GM12891 (cell line): ENCODE data around the gene DTX3.

Experiments used
- DNase-seq: peaks from one replicate; pipeline ENCODE4 v3.0.0; 2011; ENCODE audit warnings: low spot score; ENCODE audit not compliant: insufficient read length
- FAIRE-seq: peaks from 2 replicates; lab custom pipeline; 2011; peaks lifted over from hg19 to GRCh38; lab: Jason Lieb, UNC
- PAX5 ChIP-seq: IDR thresholded peaks from 2 replicates; pipeline ENCODE4 v1.6.1; 2011; ENCODE audit warnings: low read length, moderate library complexity, mild to moderate bottlenecking; ENCODE audit not compliant: insufficient read depth, severe bottlenecking
- POLR2A ChIP-seq: IDR thresholded peaks from 2 replicates; pipeline ENCODE4 v1.6.1; 2011; ENCODE audit warnings: low read depth, low read length, control low read depth
- POLR2AphosphoS5 ChIP-seq: IDR thresholded peaks from 2 replicates; pipeline ENCODE4 v1.6.1; 2011; ENCODE audit warnings: low read depth, low read length, control low read depth
- POU2F2 ChIP-seq: IDR thresholded peaks from 2 replicates; pipeline ENCODE4 v1.6.1; 2011; ENCODE audit warnings: low read depth, mild to moderate bottlenecking, control low read depth, low read length, moderate library complexity
- SPI1 ChIP-seq: IDR thresholded peaks from 2 replicates; pipeline ENCODE4 v1.6.1; 2011; ENCODE audit warnings: low read depth, low read length, control low read depth
- TAF1 ChIP-seq: IDR thresholded peaks from 2 replicates; pipeline ENCODE4 v1.6.1; 2011; ENCODE audit warnings: low read depth, low read length, control low read depth

DTX3 gene

DNA sequence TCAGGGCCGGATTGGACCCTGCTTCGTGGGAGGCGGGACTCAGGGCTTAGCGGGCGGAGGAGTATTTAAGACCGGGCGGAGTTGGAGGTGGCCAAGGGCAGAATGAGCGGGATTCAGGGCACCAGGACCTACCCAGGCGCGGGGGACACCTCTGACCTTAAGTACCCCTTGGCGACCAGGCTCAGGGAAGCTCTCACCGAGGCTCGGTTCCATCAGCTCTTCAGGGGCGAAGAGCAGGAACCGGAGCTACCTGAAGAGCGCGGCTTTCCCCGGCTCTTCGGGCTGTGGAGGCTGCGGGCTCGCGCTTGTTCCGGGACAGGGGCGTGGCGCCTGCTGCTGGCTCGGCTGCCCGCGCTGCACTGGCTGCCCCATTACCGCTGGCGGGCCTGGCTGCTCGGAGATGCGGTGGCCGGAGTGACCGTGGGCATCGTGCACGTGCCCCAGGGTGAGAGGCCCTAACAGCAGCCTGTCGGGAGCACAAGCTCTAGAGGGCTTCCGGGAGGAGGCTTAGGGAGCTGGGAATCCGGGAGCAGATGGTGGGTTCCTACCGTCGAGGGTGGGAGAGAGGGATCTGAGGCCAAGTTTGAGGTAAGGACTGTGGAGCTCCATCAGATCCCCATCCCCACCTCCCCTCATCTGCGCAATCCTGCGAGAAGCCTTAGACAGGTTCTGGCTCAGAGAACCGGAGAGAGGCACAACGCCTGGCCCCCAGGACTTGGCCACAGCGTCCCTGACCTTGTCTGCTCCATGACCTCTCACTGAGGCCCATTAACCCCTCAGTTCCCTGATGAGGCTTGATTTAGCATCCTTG lies 15.0 kb downstream of the DTX3 start:
- TF ChIP-seq POLR2A (no peak), SPI1 (no peak), PAX5 (no peak), TAF1 (no peak), POLR2AphosphoS5 (no peak), POU2F2 (no peak)
- DNase-seq (no peak), FAIRE-seq (no peak)

DNA sequence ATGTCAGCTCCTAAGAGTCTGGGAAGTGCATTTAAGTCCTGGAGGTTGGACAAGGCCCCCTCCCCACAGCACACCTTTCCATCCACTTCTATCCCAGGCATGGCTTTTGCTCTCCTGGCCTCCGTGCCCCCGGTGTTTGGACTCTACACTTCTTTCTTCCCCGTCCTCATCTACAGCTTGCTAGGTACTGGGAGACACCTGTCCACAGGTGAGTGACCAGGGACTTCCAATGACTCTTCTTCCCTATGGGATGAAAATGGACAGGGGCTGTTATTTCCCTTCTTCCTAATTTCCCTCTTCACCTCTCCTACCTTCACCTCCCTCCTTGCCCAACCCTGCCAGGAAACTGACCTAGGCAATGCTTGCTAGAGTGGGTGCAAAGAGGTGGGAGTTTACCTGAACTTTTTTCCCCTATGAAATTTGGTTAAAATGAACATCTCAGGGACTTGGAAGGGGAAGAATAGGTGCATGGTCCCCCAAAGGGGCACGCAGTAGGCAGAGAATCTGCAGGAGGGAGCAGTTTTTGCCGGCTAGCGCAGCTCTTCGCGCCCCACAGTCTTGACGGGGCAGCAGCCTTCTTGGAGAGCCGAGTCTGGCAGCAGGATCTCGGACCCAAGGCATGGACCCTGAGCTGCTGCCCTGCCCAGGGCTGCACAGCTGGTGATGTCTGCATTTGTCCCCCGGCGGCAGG lies 15.8 kb downstream of the DTX3 start:
- no peak for FAIRE-seq
- TF ChIP-seq POLR2AphosphoS5 = no peak
- no peak for DNase-seq

DNA sequence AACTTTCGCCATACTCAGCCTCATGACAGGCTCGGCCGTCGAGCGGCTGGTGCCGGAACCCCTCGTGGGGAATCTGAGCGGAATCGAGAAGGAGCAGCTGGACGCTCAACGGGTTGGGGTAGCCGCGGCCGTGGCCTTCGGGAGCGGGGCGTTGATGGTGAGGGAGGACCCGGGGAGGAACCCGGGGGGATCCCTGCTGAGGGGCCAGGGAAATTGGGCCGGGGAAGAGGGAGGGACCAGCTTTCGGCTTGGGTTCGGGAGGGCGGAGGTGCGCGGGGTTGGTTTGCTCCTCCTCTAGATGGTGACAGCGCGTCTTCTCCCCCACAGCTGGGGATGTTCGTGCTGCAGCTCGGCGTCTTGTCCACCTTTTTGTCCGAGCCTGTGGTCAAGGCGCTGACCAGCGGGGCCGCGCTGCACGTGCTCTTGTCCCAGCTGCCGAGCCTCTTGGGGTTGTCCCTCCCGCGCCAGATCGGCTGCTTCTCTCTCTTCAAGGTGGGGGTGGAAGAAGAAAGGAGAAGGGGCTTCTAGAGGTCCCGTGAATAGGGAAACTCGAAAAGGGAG lies 16.4 kb downstream of the DTX3 start:
- TF ChIP-seq POU2F2 (no peak), TAF1 (no peak)
- no peak for DNase-seq
- FAIRE-seq = no peak

DNA sequence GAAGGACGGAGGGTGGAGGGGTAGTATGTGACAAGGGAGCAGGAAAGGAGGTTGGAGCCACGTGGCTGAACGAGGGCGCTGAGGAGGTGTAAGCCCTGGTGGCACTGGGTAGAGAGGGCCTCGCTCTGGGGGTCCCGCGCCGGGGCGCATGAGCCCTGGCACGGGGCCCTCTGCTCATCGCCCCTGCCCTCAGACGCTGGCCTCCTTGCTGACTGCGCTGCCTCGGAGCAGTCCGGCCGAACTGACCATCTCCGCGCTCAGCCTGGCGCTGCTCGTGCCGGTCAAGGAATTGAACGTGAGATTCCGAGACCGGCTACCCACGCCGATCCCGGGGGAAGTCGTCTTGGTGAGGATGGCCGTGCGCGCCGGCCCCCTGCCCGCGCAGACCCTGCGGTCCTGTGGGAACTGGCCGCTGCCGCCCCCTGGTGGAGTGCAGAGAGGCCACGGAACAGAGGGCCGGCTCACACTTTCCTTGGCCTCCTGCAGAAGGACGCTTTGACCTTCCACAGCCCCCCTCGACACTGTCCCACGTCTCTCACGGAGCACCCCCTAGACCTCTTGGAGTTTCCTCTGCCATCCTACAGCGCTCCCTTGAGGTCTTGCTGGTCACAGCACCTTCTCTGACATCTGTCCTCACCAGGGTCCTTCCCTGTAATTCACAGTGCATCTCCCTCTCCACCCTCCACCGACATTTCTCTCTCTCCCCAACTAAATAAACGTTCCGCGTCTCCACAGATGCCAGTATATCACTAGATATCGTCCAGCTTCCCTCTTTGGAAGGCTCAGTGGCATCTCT lies 17.1 kb downstream of the DTX3 start:
- TF ChIP-seq POLR2AphosphoS5 = no peak
- TF ChIP-seq SPI1 = no peak
- no peak for TF ChIP-seq PAX5
- no peak for TF ChIP-seq TAF1
- TF ChIP-seq POU2F2 = no peak
- TF ChIP-seq POLR2A = no peak
- DNase-seq (peak; percentile 76), FAIRE-seq (peak; percentile 76)

DNA sequence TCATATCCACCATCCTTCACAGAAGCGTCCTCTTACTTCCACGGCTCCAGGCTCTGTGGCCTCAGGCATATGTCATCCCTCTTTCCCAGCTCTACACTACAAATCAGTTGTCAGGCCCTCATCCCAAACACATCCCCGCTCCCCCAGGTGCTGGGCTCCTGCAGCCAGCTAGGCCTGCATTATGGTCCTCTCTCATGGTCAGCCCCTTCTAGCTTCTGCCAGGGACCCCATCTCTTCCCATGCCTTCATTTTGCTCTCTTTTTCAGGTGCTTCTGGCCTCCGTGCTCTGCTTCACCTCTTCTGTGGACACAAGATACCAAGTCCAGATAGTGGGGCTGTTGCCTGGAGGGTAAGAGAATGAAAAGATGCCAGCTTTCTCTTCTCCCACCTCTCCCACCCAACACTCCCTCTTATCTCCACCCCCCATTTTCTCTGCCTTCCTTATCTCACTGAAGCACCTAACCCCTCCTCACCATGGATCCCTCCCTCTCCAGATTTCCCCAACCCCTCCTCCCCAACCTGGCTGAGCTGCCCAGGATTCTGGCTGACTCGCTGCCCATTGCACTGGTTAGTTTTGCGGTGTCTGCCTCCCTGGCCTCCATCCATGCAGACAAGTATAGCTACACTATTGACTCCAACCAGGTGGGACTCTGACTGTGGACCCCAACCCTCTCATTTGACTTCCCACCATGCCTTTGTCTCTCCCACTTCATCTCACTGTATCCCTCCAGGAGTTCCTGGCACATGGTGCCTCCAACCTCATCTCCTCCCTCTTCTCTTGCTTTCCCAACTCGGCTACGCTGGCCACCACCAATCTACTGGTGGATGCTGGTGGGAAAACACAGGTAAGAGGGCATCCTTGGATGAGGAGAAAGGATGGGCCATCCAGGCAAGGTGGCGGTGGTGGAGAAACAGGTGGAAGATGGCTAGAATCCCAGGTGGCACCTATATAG lies 17.9 kb downstream of the DTX3 start:
- DNase-seq (no peak), FAIRE-seq (no peak)
- TF ChIP-seq TAF1 = no peak
- no peak for TF ChIP-seq POLR2AphosphoS5

DNA sequence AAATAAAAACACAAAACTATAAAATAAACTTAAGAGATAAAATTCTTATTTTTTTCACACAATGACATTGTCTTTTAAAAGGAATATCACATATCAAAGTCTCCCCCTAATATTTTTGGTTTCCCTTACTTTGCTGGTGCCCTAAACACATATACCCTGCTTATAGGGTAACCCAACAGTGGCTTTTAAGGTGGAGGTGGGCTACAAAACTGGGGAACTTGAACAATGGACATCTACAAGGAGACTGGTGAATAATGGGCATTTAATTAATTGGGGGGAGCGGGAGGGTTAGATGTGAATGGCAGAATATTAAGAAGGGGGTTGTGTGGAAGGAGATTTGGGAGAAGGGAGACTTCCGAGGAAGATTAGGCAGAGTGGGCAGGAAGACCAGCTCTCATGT lies 18.8 kb downstream of the DTX3 start:
- DNase-seq (no peak), FAIRE-seq (no peak)
- TF ChIP-seq POU2F2 (no peak), SPI1 (no peak), TAF1 (no peak), POLR2A (no peak), PAX5 (no peak), POLR2AphosphoS5 (no peak)

DNA sequence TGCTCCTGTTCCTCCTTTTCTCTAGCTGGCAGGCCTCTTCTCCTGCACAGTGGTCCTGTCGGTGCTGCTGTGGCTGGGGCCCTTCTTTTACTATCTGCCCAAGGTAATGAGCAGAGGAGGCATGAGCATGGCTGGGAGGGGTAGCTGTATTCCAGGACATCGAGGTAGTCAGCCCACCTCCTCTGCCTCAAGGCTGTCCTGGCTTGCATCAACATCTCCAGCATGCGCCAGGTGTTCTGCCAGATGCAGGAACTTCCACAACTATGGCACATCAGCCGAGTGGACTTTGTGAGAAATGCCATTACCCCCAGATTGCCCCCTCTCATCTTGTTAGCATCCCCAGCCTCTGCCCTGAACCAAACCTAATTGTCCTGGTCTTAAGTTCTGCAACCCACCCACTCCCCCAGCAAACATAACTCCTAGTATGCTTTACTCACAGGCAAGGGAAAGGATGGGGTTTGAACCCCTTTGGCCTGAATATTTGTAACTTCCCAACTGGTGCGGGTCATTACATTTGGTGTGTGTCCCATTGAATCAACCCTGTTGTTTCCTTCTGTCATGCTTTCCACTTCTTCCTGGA lies 19.3 kb downstream of the DTX3 start:
- DNase-seq (no peak), FAIRE-seq (no peak)
- TF ChIP-seq POLR2A (no peak), POLR2AphosphoS5 (no peak), POU2F2 (no peak), SPI1 (no peak), TAF1 (no peak), PAX5 (no peak)

DNA sequence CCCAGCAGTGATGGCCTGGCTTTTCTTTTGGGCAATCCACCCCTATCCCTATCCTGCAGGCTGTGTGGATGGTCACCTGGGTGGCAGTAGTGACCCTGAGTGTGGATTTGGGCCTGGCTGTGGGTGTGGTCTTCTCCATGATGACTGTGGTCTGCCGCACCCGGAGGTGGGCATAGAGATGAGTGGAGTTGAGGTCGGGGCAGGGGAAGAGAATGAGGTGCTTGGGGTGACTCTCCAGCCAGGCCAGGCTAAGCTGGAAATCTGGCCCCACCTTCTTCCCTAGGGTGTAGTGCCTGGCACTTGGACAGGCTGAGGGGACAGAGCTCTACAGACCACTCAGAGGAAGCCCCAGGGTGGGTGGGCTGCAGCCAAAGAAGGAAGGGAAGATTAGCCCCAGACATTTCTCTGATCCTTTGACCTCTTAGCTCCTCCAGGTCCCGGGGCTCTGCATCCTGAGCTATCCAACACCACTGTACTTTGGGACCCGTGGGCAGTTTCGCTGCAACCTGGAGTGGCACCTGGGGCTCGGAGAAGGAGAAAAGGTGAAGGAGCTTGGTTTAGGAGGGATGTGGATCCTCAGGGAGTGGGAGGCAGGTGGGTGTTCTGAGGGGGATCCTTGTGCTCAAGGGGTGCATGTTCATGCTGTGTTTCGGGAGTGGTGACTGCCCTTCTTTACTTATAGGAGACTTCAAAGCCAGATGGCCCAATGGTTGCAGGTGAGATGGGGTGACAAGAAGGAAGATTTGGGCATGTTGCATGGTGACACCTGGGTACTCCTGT lies 20.0 kb downstream of the DTX3 start:
- DNase-seq = no peak
- no peak for FAIRE-seq
- TF ChIP-seq TAF1 (no peak), POLR2A (no peak), PAX5 (no peak), POU2F2 (no peak), POLR2AphosphoS5 (no peak), SPI1 (no peak)
